IMR-90 (cell line): ENCODE results near the gene KBTBD6. TPM values are rescaled to one million over a fixed set of nuclear protein-coding genes. Genes with fewer than 3 reads are reported as not detected.

Source experiments
- ATAC-seq: fragments of 200-7000 bp; cut with Tn5 transposase; 2 replicates; pipeline ENCODE4 v1.9.1; 2020; ENCODE audit warnings: low read depth, mild to moderate bottlenecking, moderate library complexity
- BruUV-seq: library from RNA; stranded (reverse); fragments of 400-500 nt; replicated peaks from 2 replicates; lab custom pipeline; 2021; lab: Mats Ljungman, UMichigan
- CTCF ChIA-PET: fragments of 300-600 bp; formaldehyde crosslinking; extraction: SDS; loops from one replicate; lab custom pipeline; 2021; ENCODE audit warnings: antibody characterized with exemption; lab: Yijun Ruan, JAX
- POLR2A ChIA-PET: fragments of 300-600 bp; sonication (Branson Sonifier 250); formaldehyde crosslinking; loops from one replicate; lab custom pipeline; 2022; ENCODE audit warnings: antibody characterized with exemption; ENCODE audit not compliant: unreplicated experiment; lab: Charles Lee
- DNase-seq: peaks from one replicate; pipeline ENCODE4 v3.0.0; 2013
- H2AFZ ChIP-seq: replicated peaks from 2 replicates; pipeline ENCODE3; 2013; ENCODE audit warnings: low read length, mild to moderate bottlenecking; ENCODE audit not compliant: poor library complexity
- H2AK5ac ChIP-seq: 2 replicates; pipeline ENCODE4 v1.6.1; 2013; ENCODE audit warnings: low read depth, low read length, inconsistent platforms
- H2AK9ac ChIP-seq: replicated peaks from 2 replicates; pipeline ENCODE3; 2013; ENCODE audit warnings: mild to moderate bottlenecking, low read depth, low read length, moderate library complexity; ENCODE audit not compliant: poor library complexity
- H2BK120ac ChIP-seq: 2 replicates; pipeline ENCODE4 v1.6.1; 2013; ENCODE audit warnings: low read depth, low read length, inconsistent platforms
- H2BK15ac ChIP-seq: 3 replicates; pipeline ENCODE4 v1.6.1; 2013; ENCODE audit warnings: low read depth, low read length, inconsistent platforms
- H2BK20ac ChIP-seq: 2 replicates; pipeline ENCODE4 v1.6.1; 2013; ENCODE audit warnings: low read depth, mild to moderate bottlenecking, inconsistent platforms, low read length, moderate library complexity
- H2BK5ac ChIP-seq: 2 replicates; pipeline ENCODE4 v1.6.1; 2013; ENCODE audit warnings: mild to moderate bottlenecking, low read depth, low read length, inconsistent platforms; ENCODE audit not compliant: poor library complexity, severe bottlenecking
- H3K14ac ChIP-seq: replicated peaks from 2 replicates; pipeline ENCODE4 v1.6.1; 2013; ENCODE audit warnings: low read depth, low read length, inconsistent platforms
- H3K18ac ChIP-seq: 2 replicates; pipeline ENCODE4 v1.6.1; 2013; ENCODE audit warnings: low read depth, low read length, control low read depth
- H3K23ac ChIP-seq: 2 replicates; pipeline ENCODE4 v1.6.1; 2013; ENCODE audit warnings: low read depth, low read length, inconsistent platforms
- H3K27ac ChIP-seq: 2 replicates; pipeline ENCODE4 v1.5.1; 2013; ENCODE audit warnings: mild to moderate bottlenecking, control low read depth, low read length; ENCODE audit not compliant: insufficient read depth
- H3K27me3 ChIP-seq: 2 replicates; pipeline ENCODE4 v1.6.1; 2013; ENCODE audit warnings: low read length; ENCODE audit not compliant: control insufficient read depth, insufficient read depth
- H3K36me3 ChIP-seq: 2 replicates; pipeline ENCODE4 v1.6.1; 2013; ENCODE audit warnings: low read length, mixed read lengths; ENCODE audit not compliant: control insufficient read depth, insufficient read depth
- H3K4ac ChIP-seq: 2 replicates; pipeline ENCODE4 v1.6.1; 2013; ENCODE audit warnings: low read depth, low read length, inconsistent platforms
- H3K4me1 ChIP-seq: 2 replicates; pipeline ENCODE4 v1.6.1; 2013; ENCODE audit warnings: low read length, mixed read lengths; ENCODE audit not compliant: control insufficient read depth, insufficient read depth
- H3K4me2 ChIP-seq: 2 replicates; pipeline ENCODE4 v1.6.1; 2013; ENCODE audit warnings: low read depth, mild to moderate bottlenecking, control low read depth, low read length, moderate library complexity
- H3K4me3 ChIP-seq: 2 replicates; pipeline ENCODE4 v1.5.1; 2013; ENCODE audit warnings: low read depth, mild to moderate bottlenecking, control low read depth, low read length, moderate library complexity; ENCODE audit not compliant: insufficient read depth
- H3K56ac ChIP-seq: 2 replicates; pipeline ENCODE4 v1.6.1; 2013; ENCODE audit warnings: low read length, inconsistent platforms; ENCODE audit not compliant: insufficient read depth; ENCODE audit errors: extremely low read depth
- H3K79me1 ChIP-seq, 2 experiments: 2 replicates each; pipeline ENCODE4 v1.6.1; 2013; ENCODE audit warnings: low read length in 2 of 2, inconsistent platforms in 1 of 2, low read depth in 1 of 2
- H3K9ac ChIP-seq: 2 replicates; pipeline ENCODE4 v1.6.1; 2013; ENCODE audit warnings: low read depth, low read length, control low read depth
- H3K9me1 ChIP-seq: 2 replicates; pipeline ENCODE4 v1.6.1; 2013; ENCODE audit warnings: low read length, inconsistent platforms; ENCODE audit not compliant: insufficient read depth
- H3K9me3 ChIP-seq: 2 replicates; pipeline ENCODE4 v1.6.1; 2013; ENCODE audit warnings: low read length; ENCODE audit not compliant: control insufficient read depth, insufficient read depth
- H4K20me1 ChIP-seq: 2 replicates; pipeline ENCODE4 v1.6.1; 2013; ENCODE audit warnings: low read length, inconsistent platforms; ENCODE audit not compliant: insufficient read depth
- H4K5ac ChIP-seq: 2 replicates; pipeline ENCODE4 v1.6.1; 2013; ENCODE audit warnings: mild to moderate bottlenecking, low read depth, low read length, control low read depth
- H4K8ac ChIP-seq, 2 experiments: 2 replicates each; pipeline ENCODE4 v1.6.1; 2013; ENCODE audit warnings: low read depth in 2 of 2, low read length in 2 of 2, control low read depth in 1 of 2, inconsistent platforms in 1 of 2
- H4K91ac ChIP-seq: 2 replicates; pipeline ENCODE4 v1.6.1; 2013; ENCODE audit warnings: low read depth, low read length, inconsistent platforms; ENCODE audit not compliant: insufficient read depth
- BHLHE40 ChIP-seq: fragments of 150-350 bp; IDR thresholded peaks from 2 replicates; pipeline ENCODE4 v1.6.1; 2016; ENCODE audit warnings: mild to moderate bottlenecking, low read depth, low read length
- CEBPB ChIP-seq: IDR thresholded peaks from 2 replicates; pipeline ENCODE4 v1.6.1; 2012; ENCODE audit warnings: low read depth, low read length, improper control_type of control experiment
- CHD1 ChIP-seq: IDR thresholded peaks from 2 replicates; pipeline ENCODE4 v1.6.1; 2012; ENCODE audit warnings: low read depth, low read length, improper control_type of control experiment
- ELK1 ChIP-seq: fragments of 150-350 bp; IDR thresholded peaks from 2 replicates; pipeline ENCODE4 v1.6.1; 2016; ENCODE audit warnings: low read depth, mild to moderate bottlenecking, low read length, moderate library complexity, borderline replicate concordance
- FOS ChIP-seq: fragments of 150-350 bp; IDR thresholded peaks from 2 replicates; pipeline ENCODE4 v1.6.1; 2016; ENCODE audit warnings: low read depth, low read length
- MAFK ChIP-seq: IDR thresholded peaks from 2 replicates; pipeline ENCODE4 v1.6.1; 2012; ENCODE audit warnings: low read depth, low read length, improper control_type of control experiment
- MAZ ChIP-seq: IDR thresholded peaks from 2 replicates; pipeline ENCODE4 v1.6.1; 2012; ENCODE audit warnings: low read depth, mild to moderate bottlenecking, low read length, improper control_type of control experiment, moderate library complexity, borderline replicate concordance
- MXI1 ChIP-seq: IDR thresholded peaks from 2 replicates; pipeline ENCODE4 v1.6.1; 2012; ENCODE audit warnings: low read depth, mild to moderate bottlenecking, low read length, moderate library complexity, borderline replicate concordance
- NFE2L2 ChIP-seq: fragments of 150-350 bp; IDR thresholded peaks from 2 replicates; pipeline ENCODE4 v1.6.1; 2016; ENCODE audit warnings: low read depth, mild to moderate bottlenecking, low read length
- POLR2A ChIP-seq: IDR thresholded peaks from 2 replicates; pipeline ENCODE4 v1.6.1; 2012; ENCODE audit warnings: mild to moderate bottlenecking, low read depth, low read length
- RAD21 ChIP-seq: IDR thresholded peaks from 2 replicates; pipeline ENCODE4 v1.6.1; 2012; ENCODE audit warnings: low read length, improper control_type of control experiment
- RCOR1 ChIP-seq: IDR thresholded peaks from 2 replicates; pipeline ENCODE4 v1.6.1; 2012; ENCODE audit warnings: mild to moderate bottlenecking, low read length, improper control_type of control experiment; ENCODE audit not compliant: insufficient replicate concordance
- RFX5 ChIP-seq: IDR thresholded peaks from 2 replicates; pipeline ENCODE4 v1.8.0; 2012; ENCODE audit warnings: low read depth, mild to moderate bottlenecking, low read length, moderate library complexity
- SMC3 ChIP-seq: fragments of 150-350 bp; IDR thresholded peaks from 2 replicates; pipeline ENCODE4 v1.6.1; 2016; ENCODE audit warnings: low read depth, mild to moderate bottlenecking, antibody characterized with exemption, low read length, moderate library complexity
- USF2 ChIP-seq: fragments of 150-350 bp; IDR thresholded peaks from 2 replicates; pipeline ENCODE4 v1.6.1; 2017; ENCODE audit warnings: mild to moderate bottlenecking, antibody characterized with exemption, low read length, low read depth
- WGBS, 2 experiments: methylation state at CpG; one replicate each; pipeline versions ENCODE4 v1.1.5 to v1.1.7; 2013; ENCODE audit warnings: missing lambda C conversion rate in 2 of 2; ENCODE audit not compliant: insufficient read length in 1 of 2; ENCODE audit errors: extremely low coverage in 2 of 2; 5-methylcytosine and 5-hydroxymethylcytosine counted together
- dilution Hi-C: fragments of 300-500 bp; cut with HindIII; formaldehyde crosslinking; loops from one replicate; pipeline ENCODE4 v1.14.3; 2018; ENCODE audit warnings: low sequenced_read_pairs; ENCODE audit not compliant: unreplicated experiment
- in situ Hi-C: fragments of 300-500 bp; cut with MboI; formaldehyde crosslinking; loops from 3 replicates; pipeline ENCODE4 v1.14.3; 2019; ENCODE audit warnings: low sequenced_read_pairs, inconsistent platforms, mixed read lengths
- intact Hi-C: fragments of 100-400 bp; cut with micrococcal nuclease; formaldehyde crosslinking; loops from 2 replicates; pipeline ENCODE4 v1.10.0; 2022
- polyA plus RNA-seq, 3 experiments: library from polyadenylated mRNA; depleted of rRNA; stranded (reverse); fragments of >200 nt; gene quantifications; 2 replicates each; pipeline ENCODE4 v1.2.3, GENCODE V29; 2012; ENCODE audit warnings: low replicate concordance in 1 of 3
- total RNA-seq: library from RNA; depleted of rRNA; stranded (reverse); fragments of >200 nt; gene quantifications from 2 replicates; pipeline ENCODE4 v1.2.3, GENCODE V29; 2012
- TF ChIP-seq, protein P1 (sequence below): conservative IDR thresholded peaks from 2 replicates; pipeline ENCODE4 v1.5.1; 2012; ENCODE audit warnings: mild to moderate bottlenecking, low read depth, low read length, improper control_type of control experiment

The KBTBD6 gene
- total and polyA plus RNA-seq, 2 of the 4 experiments (the other 2 are of a cell fraction) = 3.6 to 14.7 TPM

GRCh38 chr13:41177616-41178015 lies 45.0 kb upstream of the KBTBD6 start:
- Histone ChIP-seq H3K56ac (no peak overlapping the region), H3K4me3 (no peak overlapping the region), H2BK5ac (no peak overlapping the region), H3K9me1 (no peaks in the 10 kb centered on the region), H2BK120ac (no peak overlapping the region), H3K9ac (no peak overlapping the region), H3K4ac (no peak overlapping the region), H3K27ac (no peak overlapping the region), H2BK15ac (no peak overlapping the region), H3K4me1 (peaks cover 5% of the 10 kb centered on the region; the same call in 1 of the 2 replicates), H4K8ac (no peak overlapping the region), H3K14ac (no peak overlapping the region), H2AK9ac (no peak overlapping the region), H3K9me3 (peaks cover 5% of the 10 kb centered on the region), H3K4me2 (no peak overlapping the region), H3K18ac (no peak overlapping the region), H3K27me3 (no peaks in the 10 kb centered on the region), H4K5ac (no peak overlapping the region), H4K20me1 (no peaks in the 10 kb centered on the region), H2AFZ (no peak overlapping the region), H3K36me3 (no peaks in the 10 kb centered on the region), H3K79me1 (no peaks in the 10 kb centered on the region; a peak in 1 of 4 replicates), H4K91ac (no peak overlapping the region), H2BK20ac (no peak overlapping the region), H3K23ac (no peak overlapping the region), H2AK5ac (no peak overlapping the region)
- intact Hi-C loops = no loop called here
- TF ChIP-seq RFX5 = no peak
- no peak for TF ChIP-seq POLR2A
- TF ChIP-seq SMC3 = no peak
- TF ChIP-seq RCOR1 = no peak
- TF ChIP-seq MAZ = no peak
- no peak for TF ChIP-seq NFE2L2
- TF ChIP-seq ELK1 = no peak
- TF ChIP-seq USF2 = no peak
- no peak for TF ChIP-seq BHLHE40
- no peak for TF ChIP-seq MXI1
- TF ChIP-seq CHD1 = no peak
- no peak for TF ChIP-seq CEBPB
- no peak for TF ChIP-seq MAFK
- TF ChIP-seq, protein P1, sequence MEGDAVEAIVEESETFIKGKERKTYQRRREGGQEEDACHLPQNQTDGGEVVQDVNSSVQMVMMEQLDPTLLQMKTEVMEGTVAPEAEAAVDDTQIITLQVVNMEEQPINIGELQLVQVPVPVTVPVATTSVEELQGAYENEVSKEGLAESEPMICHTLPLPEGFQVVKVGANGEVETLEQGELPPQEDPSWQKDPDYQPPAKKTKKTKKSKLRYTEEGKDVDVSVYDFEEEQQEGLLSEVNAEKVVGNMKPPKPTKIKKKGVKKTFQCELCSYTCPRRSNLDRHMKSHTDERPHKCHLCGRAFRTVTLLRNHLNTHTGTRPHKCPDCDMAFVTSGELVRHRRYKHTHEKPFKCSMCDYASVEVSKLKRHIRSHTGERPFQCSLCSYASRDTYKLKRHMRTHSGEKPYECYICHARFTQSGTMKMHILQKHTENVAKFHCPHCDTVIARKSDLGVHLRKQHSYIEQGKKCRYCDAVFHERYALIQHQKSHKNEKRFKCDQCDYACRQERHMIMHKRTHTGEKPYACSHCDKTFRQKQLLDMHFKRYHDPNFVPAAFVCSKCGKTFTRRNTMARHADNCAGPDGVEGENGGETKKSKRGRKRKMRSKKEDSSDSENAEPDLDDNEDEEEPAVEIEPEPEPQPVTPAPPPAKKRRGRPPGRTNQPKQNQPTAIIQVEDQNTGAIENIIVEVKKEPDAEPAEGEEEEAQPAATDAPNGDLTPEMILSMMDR = no peak
- no peak for TF ChIP-seq RAD21
- TF ChIP-seq FOS = no peak
- POLR2A ChIA-PET = no interaction called here
- dilution Hi-C loops = no loop called here
- no peak for DNase-seq
- CTCF ChIA-PET = no interaction called here
- in situ Hi-C loops = no loop called here
- BruUV-seq = no TSS peak
- WGBS, 2 experiments = no CpG with 5 or more reads among the region's 2 CpGs
- no peak for ATAC-seq
